HepG2 (cell line): ENCODE results near the gene EYA3. TPM values are rescaled to one million over a fixed set of nuclear protein-coding genes. Genes with fewer than 3 reads are reported as not detected.

Experiments
- ATAC-seq: fragments of 200-7000 bp; cut with Tn5 transposase; 3 replicates; pipeline ENCODE4 v1.9.1; 2020; ENCODE audit warnings: mild to moderate bottlenecking, moderate library complexity
- BruUV-seq: library from RNA; stranded (reverse); fragments of 400-500 nt; replicated peaks from 2 replicates; lab custom pipeline; 2021; lab: Mats Ljungman, UMichigan
- CTCF ChIA-PET: fragments of 300-600 bp; formaldehyde crosslinking; extraction: SDS; loops from one replicate; lab custom pipeline; 2021; ENCODE audit warnings: low total read pairs, inconsistent platforms, low intra/inter-chr PET ratio; lab: Yijun Ruan, JAX
- POLR2A ChIA-PET: fragments of 350-600 bp; sonication (Branson Sonifier 250); formaldehyde crosslinking; loops from one replicate; lab custom pipeline; 2020; ENCODE audit warnings: antibody characterized with exemption, inconsistent platforms; lab: Yijun Ruan, JAX
- DNase-seq: peaks from one replicate; pipeline ENCODE4 v3.0.0-alpha.2; 2015; ENCODE audit warnings: low spot score
- FAIRE-seq: peaks from 3 replicates; lab custom pipeline; 2011; peaks lifted over from hg19 to GRCh38; lab: Jason Lieb, UNC
- H2AFZ ChIP-seq: one replicate; pipeline ENCODE4 v1.6.1; 2011; ENCODE audit warnings: low read length, inconsistent platforms
- H3K27ac ChIP-seq: fragments of 300-600 bp; 3 replicates; pipeline ENCODE4 v1.8.0; 2011; ENCODE audit warnings: mixed run types, mild to moderate bottlenecking, mixed read lengths, low read length, inconsistent platforms; ENCODE audit not compliant: insufficient read depth; ENCODE audit errors: extremely low read length
- H3K27me3 ChIP-seq, 2 experiments: fragments of 200-600 bp in 1 of 2; 2 replicates in 1 of 2; 3 replicates in 1 of 2; pipeline versions ENCODE4 v1.6.0 to v1.8.0; 2011; ENCODE audit warnings: low read length in 2 of 2, mild to moderate bottlenecking in 2 of 2, moderate library complexity in 2 of 2, inconsistent platforms in 1 of 2; ENCODE audit not compliant: insufficient read depth in 2 of 2, control insufficient read depth in 1 of 2
- H3K36me3 ChIP-seq, 2 experiments: fragments of 200-600 bp in 1 of 2; replicated peaks in 1 of 2; 2 replicates in 1 of 2; 3 replicates in 1 of 2; pipeline versions ENCODE4 v1.5.1 to v1.8.0; 2011; ENCODE audit warnings: low read length in 2 of 2, inconsistent platforms in 1 of 2; ENCODE audit not compliant: insufficient read depth in 2 of 2, control insufficient read depth in 1 of 2
- H3K4me1 ChIP-seq: 2 replicates; pipeline ENCODE4 v1.5.1; 2012; ENCODE audit warnings: low read length, inconsistent platforms; ENCODE audit not compliant: insufficient read depth
- H3K4me2 ChIP-seq: 2 replicates; pipeline ENCODE4 v1.6.0; 2011; ENCODE audit warnings: low read depth, low read length, inconsistent platforms
- H3K4me3 ChIP-seq, 3 experiments: fragments of 200-600 bp in 1 of 3; sonication (generic), shearing (Covaris generic) in 1 of 3; replicated peaks in 1 of 3; 2 replicates each; pipeline ENCODE4 v1.5.1; 2011 to 2016; ENCODE audit warnings: low read length in 3 of 3, inconsistent platforms in 2 of 3, low read depth in 2 of 3, mild to moderate bottlenecking in 2 of 3, control low read depth in 1 of 3, mixed read lengths in 1 of 3; ENCODE audit not compliant: insufficient read depth in 1 of 3
- H3K79me2 ChIP-seq: one replicate; pipeline ENCODE4 v1.6.1; 2011; ENCODE audit warnings: low read length, inconsistent platforms; ENCODE audit not compliant: insufficient read depth
- H3K9ac ChIP-seq: 2 replicates; pipeline ENCODE4 v1.6.0; 2011; ENCODE audit warnings: mild to moderate bottlenecking, low read depth, low read length, inconsistent platforms; ENCODE audit not compliant: insufficient read depth
- H3K9me3 ChIP-seq: 2 replicates; pipeline ENCODE4 v1.5.1; 2012; ENCODE audit warnings: mild to moderate bottlenecking, low read length
- H4K20me1 ChIP-seq: 2 replicates; pipeline ENCODE4 v1.6.0; 2011; ENCODE audit warnings: inconsistent platforms, mild to moderate bottlenecking, low read length, moderate library complexity; ENCODE audit not compliant: insufficient read depth
- ARHGAP35 ChIP-seq: sonication (generic); formaldehyde crosslinking; IDR thresholded peaks from 2 replicates; pipeline ENCODE4 v1.9.0; 2022; ENCODE audit warnings: mild to moderate bottlenecking, inconsistent platforms, moderate library complexity, missing genetic modification reagents, borderline replicate concordance
- CTCF ChIP-seq: sonication (generic); formaldehyde crosslinking; IDR thresholded peaks from 2 replicates; pipeline ENCODE4 v1.5.0; 2020; ENCODE audit warnings: mild to moderate bottlenecking, missing genetic modification reagents, moderate library complexity
- HNRNPK ChIP-seq: fragments of 200-400 bp; formaldehyde crosslinking; IDR thresholded peaks from 2 replicates; pipeline ENCODE4 v1.6.1; 2018; ENCODE audit warnings: low read length, low read depth, moderate library complexity, mild to moderate bottlenecking; ENCODE audit not compliant: poor library complexity, severe bottlenecking
- HNRNPLL ChIP-seq: fragments of 200-400 bp; formaldehyde crosslinking; IDR thresholded peaks from 2 replicates; pipeline ENCODE4 v1.6.1; 2017; ENCODE audit warnings: mild to moderate bottlenecking, low read depth, low read length; ENCODE audit not compliant: poor library complexity, severe bottlenecking
- JDP2 ChIP-seq: sonication (generic); formaldehyde crosslinking; IDR thresholded peaks from 2 replicates; pipeline ENCODE4 v1.8.1; 2022; ENCODE audit warnings: missing genetic modification reagents, borderline replicate concordance
- NBN ChIP-seq: fragments of 450-650 bp; conservative IDR thresholded peaks from 2 replicates; pipeline ENCODE4 v1.6.1; 2017
- PHF20 ChIP-seq: sonication (generic); formaldehyde crosslinking; IDR thresholded peaks from 2 replicates; pipeline ENCODE4 v1.5.0; 2020; ENCODE audit warnings: mild to moderate bottlenecking, missing genetic modification reagents
- PRMT3 ChIP-seq: sonication (generic); formaldehyde crosslinking; IDR thresholded peaks from 2 replicates; pipeline ENCODE4 v1.8.1; 2022; ENCODE audit warnings: low read depth, mild to moderate bottlenecking, moderate library complexity, missing genetic modification reagents, borderline replicate concordance
- RARG ChIP-seq: sonication (generic); formaldehyde crosslinking; IDR thresholded peaks from 2 replicates; pipeline ENCODE4 v1.4.0; 2020; ENCODE audit warnings: low read depth, mild to moderate bottlenecking, missing genetic modification reagents
- SRSF1 ChIP-seq: fragments of 200-400 bp; formaldehyde crosslinking; optimal IDR thresholded peaks from 2 replicates; pipeline ENCODE3; 2017; ENCODE audit warnings: mild to moderate bottlenecking, low read depth, low read length, moderate library complexity
- ZBTB7A ChIP-seq: sonication (generic); formaldehyde crosslinking; IDR thresholded peaks from 2 replicates; pipeline ENCODE4 v1.8.0; 2022; ENCODE audit warnings: mild to moderate bottlenecking, missing genetic modification reagents
- WGBS: methylation state at CpG from one replicate; pipeline ENCODE4 v1.1.6; 2017; ENCODE audit warnings: low lambda C conversion rate; 5-methylcytosine and 5-hydroxymethylcytosine counted together
- in situ Hi-C: cut with HindIII; loops from 2 replicates; pipeline ENCODE4 v1.10.0; 2017; ENCODE audit warnings: low pct_unique_long_range_greater_than_20kb; ENCODE audit not compliant: extremely low pct_ligation_motif_present
- intact Hi-C: fragments of 100-400 bp; cut with micrococcal nuclease; formaldehyde crosslinking; loops from one replicate; pipeline ENCODE4 v1.10.0; 2022; ENCODE audit not compliant: unreplicated experiment
- polyA plus RNA-seq, 8 experiments: library from polyadenylated mRNA; depleted of rRNA in 3 of 8; stranded (reverse) in 7 of 8; unstranded in 1 of 8; fragments of >200 nt; fragmentation: Illumina TruSeq in 4 of 8; extraction: Trizol in 4 of 8; gene quantifications; 2 replicates each; pipeline versions ENCODE4 v1.2.1 to v1.2.3, GENCODE V29; 2011 to 2016; ENCODE audit warnings: low read depth in 4 of 8, missing spikeins in 1 of 8, mixed read lengths in 1 of 8; ENCODE audit not compliant: insufficient read depth in 1 of 8
- total RNA-seq, 5 experiments: library from RNA; depleted of rRNA; stranded (reverse); fragments of >200 nt; fragmentation: Illumina TruSeq; extraction: Trizol; gene quantifications; 2 replicates each; pipeline ENCODE4 v1.2.3, GENCODE V29; 2016; ENCODE audit warnings: low read depth in 1 of 5

EYA3 gene
- total and polyA plus RNA-seq, 2 of the 13 experiments (the other 11 are each of a cell fraction or from before 2014, with no cell fraction given), result 13.9 to 19.7 TPM

- TF ChIP-seq CTCF (CRISPR knock-in tag), result no peak
Measured at GRCh38 chr1:28046716-28047115, 41.7 kb downstream of the EYA3 start (continued).

GRCh38 chr1:28045777-28046176 is 42.6 kb downstream of the EYA3 start:
- no peak overlapping the region for H2AFZ ChIP-seq
- H3K4me1 ChIP-seq, result no peaks in the 10 kb centered on the region
- no TSS peak for BruUV-seq
- DNase-seq (no peak), ATAC-seq (no peak), FAIRE-seq (no peak)
- ChIA-PET POLR2A (no interaction called here), CTCF (no interaction called here)
- H3K27me3 ChIP-seq, result no peaks in the 10 kb centered on the region
- H3K4me2 ChIP-seq, result no peak overlapping the region
- H3K27ac ChIP-seq, result no peak overlapping the region
- intact Hi-C loops (no loop called here), in situ Hi-C loops (no loop called here)
- no peak overlapping the region for H3K9ac ChIP-seq
- WGBS, result 100% methylated on average over 1 of the region's 1 CpG
- no peak overlapping the region for H3K4me3 ChIP-seq
- no peaks in the 10 kb centered on the region for H3K79me2 ChIP-seq
- TF ChIP-seq PHF20 (CRISPR knock-in tag) (no peak), HNRNPLL (no peak), NBN (no peak), PRMT3 (no peak), ARHGAP35 (no peak), JDP2 (no peak), SRSF1 (no peak), HNRNPK (no peak), RARG (CRISPR knock-in tag) (no peak), ZBTB7A (CRISPR knock-in tag) (no peak)
- no peaks in the 10 kb centered on the region for H3K9me3 ChIP-seq
- H4K20me1 ChIP-seq, result no peaks in the 10 kb centered on the region
- peaks cover 5 to 10% of the 10 kb centered on the region in 2 experiments; a peak in 4 of 5 replicates for H3K36me3 ChIP-seq
